ENCODE data around the gene OOSP1.
"Not testable (repeated sequence)": the region's sequence is repeated elsewhere in the genome, so short reads cannot be mapped to it uniquely, and the experiment has no call there.

The OOSP1 gene

DNA sequence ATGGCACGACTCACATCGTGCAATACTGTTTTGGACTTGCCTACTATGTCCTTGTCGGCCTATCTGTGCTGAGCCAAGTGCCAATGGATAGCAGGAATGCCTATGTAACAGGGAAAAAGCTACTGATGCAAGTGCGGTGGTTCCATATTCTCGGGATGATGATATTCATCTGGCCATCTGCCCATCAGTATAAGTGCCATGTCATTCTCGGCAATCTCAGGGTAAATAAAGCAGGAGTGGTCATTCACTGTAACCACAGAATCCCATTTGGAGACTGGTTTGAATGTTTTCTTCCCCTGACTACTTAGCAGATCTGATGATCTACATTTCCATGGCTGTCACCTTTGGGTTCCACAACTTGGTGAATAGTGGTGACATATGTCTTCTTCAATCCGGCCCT lies 39.6 kb upstream of the OOSP1 start:
- Histone ChIP-seq H3K4me2 (ENCODE audit: insufficient read depth, low read length) (no peak overlapping the region), H2AFZ (ENCODE audit: low read depth, low read length) (no peak overlapping the region), H4K20me1 (ENCODE audit: insufficient read depth, low read length) (no peaks in the 10 kb centered on the region), H3K9me3 (ENCODE audit: insufficient read depth, low read length, severe bottlenecking) (no peaks in the 10 kb centered on the region), H3K27me3 (ENCODE audit: insufficient read depth, low read length, poor library complexity) (no peaks in the 10 kb centered on the region), H3K9ac (ENCODE audit: low read depth, low read length) (no peak overlapping the region), H3K36me3 (ENCODE audit: insufficient read depth, low read length) (no peaks in the 10 kb centered on the region), H3K4me3 (ENCODE audit: low read depth in 1 of 2, low read length in 2 of 2) (no peak overlapping the region), H3K27ac (ENCODE audit: low read length) (no peak overlapping the region), H3K4me1 (ENCODE audit: insufficient read depth, low read length) (peaks cover 6% of the 10 kb centered on the region; the same call in 1 of the 2 replicates), H3K79me2 (ENCODE audit: insufficient read depth, low read length) (no peaks in the 10 kb centered on the region)
- no peak for DNase-seq
- TF ChIP-seq, protein P1, sequence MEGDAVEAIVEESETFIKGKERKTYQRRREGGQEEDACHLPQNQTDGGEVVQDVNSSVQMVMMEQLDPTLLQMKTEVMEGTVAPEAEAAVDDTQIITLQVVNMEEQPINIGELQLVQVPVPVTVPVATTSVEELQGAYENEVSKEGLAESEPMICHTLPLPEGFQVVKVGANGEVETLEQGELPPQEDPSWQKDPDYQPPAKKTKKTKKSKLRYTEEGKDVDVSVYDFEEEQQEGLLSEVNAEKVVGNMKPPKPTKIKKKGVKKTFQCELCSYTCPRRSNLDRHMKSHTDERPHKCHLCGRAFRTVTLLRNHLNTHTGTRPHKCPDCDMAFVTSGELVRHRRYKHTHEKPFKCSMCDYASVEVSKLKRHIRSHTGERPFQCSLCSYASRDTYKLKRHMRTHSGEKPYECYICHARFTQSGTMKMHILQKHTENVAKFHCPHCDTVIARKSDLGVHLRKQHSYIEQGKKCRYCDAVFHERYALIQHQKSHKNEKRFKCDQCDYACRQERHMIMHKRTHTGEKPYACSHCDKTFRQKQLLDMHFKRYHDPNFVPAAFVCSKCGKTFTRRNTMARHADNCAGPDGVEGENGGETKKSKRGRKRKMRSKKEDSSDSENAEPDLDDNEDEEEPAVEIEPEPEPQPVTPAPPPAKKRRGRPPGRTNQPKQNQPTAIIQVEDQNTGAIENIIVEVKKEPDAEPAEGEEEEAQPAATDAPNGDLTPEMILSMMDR (IDR thresholded peaks at IDR 0.05; ENCODE audit: borderline replicate concordance, extremely low read depth, low read length, poor library complexity, severe bottlenecking): no peak
- TF ChIP-seq EZH2 (IDR thresholded peaks at IDR 0.05; ENCODE audit: borderline replicate concordance, low read depth, low read length, severe bottlenecking): no peak
- no peak for ATAC-seq (ENCODE audit: insufficient read depth, low read depth)

DNA sequence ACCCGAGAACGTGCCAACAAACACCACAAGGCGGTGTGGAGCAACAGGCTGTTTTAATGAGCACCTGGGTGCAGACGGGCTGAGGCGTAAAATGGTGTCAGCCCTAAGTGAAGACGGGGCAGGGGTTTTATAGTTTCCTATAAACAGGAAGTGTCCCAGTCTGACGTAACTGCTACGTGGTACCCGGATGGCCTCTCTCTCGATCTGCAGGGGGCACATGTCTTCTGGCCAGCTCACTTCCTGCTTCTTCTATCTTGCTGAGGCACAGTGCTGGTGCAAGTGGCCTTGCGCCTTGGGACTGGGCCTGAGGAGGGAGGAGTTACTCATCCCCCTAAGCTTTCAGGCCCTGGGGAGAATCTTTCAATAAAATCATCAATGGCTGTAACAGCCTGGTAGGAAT lies 38.7 kb upstream of the OOSP1 start:
- H3K9me3 ChIP-seq (ENCODE audit: insufficient read depth, low read length, severe bottlenecking): no peaks in the 10 kb centered on the region
- no peak overlapping the region for H3K9ac ChIP-seq (ENCODE audit: low read depth, low read length)
- ATAC-seq (ENCODE audit: insufficient read depth, low read depth) (no peak), DNase-seq (no peak)
- TF ChIP-seq, protein P1 (IDR thresholded peaks at IDR 0.05; ENCODE audit: borderline replicate concordance, extremely low read depth, low read length, poor library complexity, severe bottlenecking): peak; percentile 10
- no peak for TF ChIP-seq EZH2 (IDR thresholded peaks at IDR 0.05; ENCODE audit: borderline replicate concordance, low read depth, low read length, severe bottlenecking)
- no peak overlapping the region for H3K4me3 ChIP-seq (ENCODE audit: low read depth in 1 of 2, low read length in 2 of 2)
- H3K4me1 ChIP-seq (ENCODE audit: insufficient read depth, low read length): peaks cover 6% of the 10 kb centered on the region; the same call in 1 of the 2 replicates
- H3K4me2 ChIP-seq (ENCODE audit: insufficient read depth, low read length): no peak overlapping the region
- H3K27me3 ChIP-seq (ENCODE audit: insufficient read depth, low read length, poor library complexity): no peaks in the 10 kb centered on the region
- no peaks in the 10 kb centered on the region for H3K79me2 ChIP-seq (ENCODE audit: insufficient read depth, low read length)
- H2AFZ ChIP-seq (ENCODE audit: low read depth, low read length): no peak overlapping the region; the same call in 1 of the 2 replicates
- no peaks in the 10 kb centered on the region for H3K36me3 ChIP-seq (ENCODE audit: insufficient read depth, low read length)
- no peak overlapping the region for H3K27ac ChIP-seq (ENCODE audit: low read length)
- H4K20me1 ChIP-seq (ENCODE audit: insufficient read depth, low read length): no peaks in the 10 kb centered on the region

DNA sequence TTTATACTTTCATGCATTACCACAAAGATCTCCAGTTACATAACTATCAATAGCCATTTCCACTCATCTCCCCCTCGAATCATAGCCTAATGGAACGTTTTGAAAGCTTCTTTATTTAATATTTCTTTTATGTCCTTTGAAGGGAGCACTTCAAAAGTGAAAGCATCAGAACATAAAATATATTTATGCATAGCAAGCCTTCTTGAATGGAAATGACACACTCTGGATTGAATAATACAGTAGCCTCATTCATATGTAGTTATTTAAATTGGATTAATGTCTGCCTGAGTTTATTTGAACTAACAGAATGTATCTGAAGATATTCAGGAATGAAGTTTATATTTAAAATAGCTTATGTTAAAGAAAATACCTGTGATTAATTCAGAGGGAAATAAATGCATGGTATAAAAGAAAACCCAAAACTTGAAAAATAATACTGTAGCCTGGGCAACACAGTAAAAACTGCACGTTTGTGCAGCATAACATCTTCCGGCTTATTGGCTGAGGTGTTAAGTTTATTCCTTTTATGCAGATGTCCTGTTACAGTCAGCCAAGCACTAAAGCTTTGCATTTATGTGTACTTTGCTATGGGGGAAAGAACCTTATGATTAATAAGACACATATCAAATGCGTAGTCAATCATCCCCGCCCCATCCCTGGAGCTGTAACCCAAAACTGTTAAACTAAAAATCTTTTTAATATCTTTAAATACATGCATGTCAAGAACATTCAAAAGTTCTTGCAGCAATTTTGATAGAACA lies 37.7 kb upstream of the OOSP1 start:
- Histone ChIP-seq H3K9ac (ENCODE audit: low read depth, low read length) (no peak overlapping the region), H3K4me1 (ENCODE audit: insufficient read depth, low read length) (peaks cover 6% of the 10 kb centered on the region; the same call in 1 of the 2 replicates), H3K4me2 (ENCODE audit: insufficient read depth, low read length) (no peak overlapping the region), H3K4me3 (ENCODE audit: low read depth in 1 of 2, low read length in 2 of 2) (no peak overlapping the region), H3K36me3 (ENCODE audit: insufficient read depth, low read length) (no peaks in the 10 kb centered on the region), H3K27ac (ENCODE audit: low read length) (no peak overlapping the region), H3K9me3 (ENCODE audit: insufficient read depth, low read length, severe bottlenecking) (no peaks in the 10 kb centered on the region), H2AFZ (ENCODE audit: low read depth, low read length) (no peak overlapping the region), H4K20me1 (ENCODE audit: insufficient read depth, low read length) (no peaks in the 10 kb centered on the region), H3K27me3 (ENCODE audit: insufficient read depth, low read length, poor library complexity) (no peaks in the 10 kb centered on the region), H3K79me2 (ENCODE audit: insufficient read depth, low read length) (no peaks in the 10 kb centered on the region)
- no peak for TF ChIP-seq EZH2 (IDR thresholded peaks at IDR 0.05; ENCODE audit: borderline replicate concordance, low read depth, low read length, severe bottlenecking)
- ATAC-seq (ENCODE audit: insufficient read depth, low read depth) (no peak), DNase-seq (no peak)

DNA sequence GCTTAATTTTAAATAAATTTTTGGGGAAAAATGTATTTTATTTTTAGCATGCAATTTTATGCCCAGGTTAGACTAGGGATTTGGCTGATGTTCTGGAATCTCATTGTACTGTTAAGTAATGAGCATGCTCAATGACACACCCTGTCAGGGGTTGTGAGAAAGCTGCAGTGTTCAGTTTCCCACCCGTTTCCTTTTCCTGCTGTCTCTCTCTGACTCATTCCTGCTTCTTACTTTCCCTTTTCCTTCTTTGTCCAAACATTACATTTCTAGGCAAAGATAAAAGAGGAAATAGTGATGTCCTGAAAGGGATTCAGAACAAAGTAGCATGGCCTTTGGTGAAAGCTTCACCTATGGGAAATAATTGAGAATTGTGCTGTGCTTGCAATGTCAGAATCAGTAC lies 36.9 kb upstream of the OOSP1 start:
- peaks cover 6% of the 10 kb centered on the region; the same call in 1 of the 2 replicates for H3K4me1 ChIP-seq (ENCODE audit: insufficient read depth, low read length)
- ATAC-seq (ENCODE audit: insufficient read depth, low read depth) (no peak), DNase-seq (no peak)
- H3K27ac ChIP-seq (ENCODE audit: low read length): no peak overlapping the region
- no peaks in the 10 kb centered on the region for H3K9me3 ChIP-seq (ENCODE audit: insufficient read depth, low read length, severe bottlenecking)
- H2AFZ ChIP-seq (ENCODE audit: low read depth, low read length): no peak overlapping the region
- H3K36me3 ChIP-seq (ENCODE audit: insufficient read depth, low read length): no peaks in the 10 kb centered on the region
- H3K27me3 ChIP-seq (ENCODE audit: insufficient read depth, low read length, poor library complexity): no peaks in the 10 kb centered on the region
- TF ChIP-seq, protein P1 (IDR thresholded peaks at IDR 0.05; ENCODE audit: borderline replicate concordance, extremely low read depth, low read length, poor library complexity, severe bottlenecking): no peak
- no peak for TF ChIP-seq EZH2 (IDR thresholded peaks at IDR 0.05; ENCODE audit: borderline replicate concordance, low read depth, low read length, severe bottlenecking)
- H3K4me3 ChIP-seq (ENCODE audit: low read depth in 1 of 2, low read length in 2 of 2): no peak overlapping the region
- H3K4me2 ChIP-seq (ENCODE audit: insufficient read depth, low read length): no peak overlapping the region
- H4K20me1 ChIP-seq (ENCODE audit: insufficient read depth, low read length): no peaks in the 10 kb centered on the region
- no peak overlapping the region for H3K9ac ChIP-seq (ENCODE audit: low read depth, low read length)
- H3K79me2 ChIP-seq (ENCODE audit: insufficient read depth, low read length): no peaks in the 10 kb centered on the region

DNA sequence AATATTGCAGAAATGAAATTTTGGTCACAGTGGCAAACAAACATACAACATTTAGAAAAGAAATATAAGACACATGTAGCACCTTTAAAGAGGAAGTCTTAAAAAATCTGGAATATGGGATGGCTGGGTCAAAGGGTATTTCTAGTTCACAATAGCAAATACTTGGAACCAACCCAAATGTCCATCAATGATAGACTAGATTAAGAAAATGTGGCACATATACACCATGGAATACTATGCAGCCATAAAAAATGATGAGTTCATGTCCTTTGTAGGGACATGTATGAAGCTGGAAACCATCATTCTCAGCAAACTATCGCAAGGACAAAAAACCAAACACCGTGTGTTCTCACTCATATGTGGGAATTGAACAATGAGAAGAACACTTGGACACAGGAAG lies 34.7 kb upstream of the OOSP1 start:
- ATAC-seq (ENCODE audit: insufficient read depth, low read depth); H3K9ac ChIP-seq (ENCODE audit: low read depth, low read length); H4K20me1 ChIP-seq (ENCODE audit: insufficient read depth, low read length); H3K4me3 ChIP-seq (ENCODE audit: low read depth in 1 of 2, low read length in 2 of 2); H3K4me1 ChIP-seq (ENCODE audit: insufficient read depth, low read length); H3K4me2 ChIP-seq (ENCODE audit: insufficient read depth, low read length); H3K9me3 ChIP-seq (ENCODE audit: insufficient read depth, low read length, severe bottlenecking); H3K27me3 ChIP-seq (ENCODE audit: insufficient read depth, low read length, poor library complexity); H2AFZ ChIP-seq (ENCODE audit: low read depth, low read length); DNase-seq; H3K79me2 ChIP-seq (ENCODE audit: insufficient read depth, low read length); H3K36me3 ChIP-seq (ENCODE audit: insufficient read depth, low read length); H3K27ac ChIP-seq (ENCODE audit: low read length): not testable (repeated sequence)
